Stimulated activated CD4-positive, alpha-beta T cell treated with anti-CD3 and anti-CD28 coated beads, Interleukin-4, amount 100 ng/mL, for 1 hour (primary cell): ENCODE measurements around the gene IFI30.

ENCODE experiments used
- DNase-seq: peaks from one replicate; pipeline ENCODE4 v3.0.0-alpha.2; 2020

The IFI30 gene

DNA sequence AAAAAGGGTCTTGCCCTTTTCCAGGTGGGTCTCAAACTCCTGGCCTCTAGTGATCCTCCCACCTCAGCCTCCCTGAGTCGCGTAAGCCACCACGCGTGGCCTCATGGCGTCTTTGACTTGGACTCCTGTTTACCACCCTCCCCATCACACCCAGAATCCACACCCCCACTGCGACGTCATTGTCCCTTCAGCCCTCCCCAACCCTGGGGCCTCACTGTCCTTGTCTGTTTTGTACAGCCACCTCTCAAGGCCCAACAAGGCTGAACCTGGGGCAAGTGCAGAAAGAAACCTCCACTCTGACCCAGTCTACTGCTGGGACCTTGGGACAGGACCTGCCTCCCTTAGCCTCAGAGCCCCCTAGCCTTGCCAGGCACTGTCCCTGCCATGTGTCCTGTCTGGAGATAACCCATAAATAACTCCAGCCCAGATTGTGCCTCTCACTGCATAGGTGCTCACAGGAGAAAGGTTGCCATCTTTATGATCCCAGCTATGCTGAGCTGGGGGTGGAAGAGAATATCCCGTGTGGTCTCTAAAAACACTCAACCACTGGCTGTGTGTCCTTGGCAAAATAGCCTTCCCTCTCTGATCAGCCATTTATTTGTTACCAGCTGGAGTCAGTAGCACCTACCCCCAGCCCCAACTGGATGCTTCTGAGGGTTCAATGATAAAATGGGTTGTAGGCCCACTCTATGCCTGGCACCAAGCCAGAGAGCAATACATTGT lies 1.8 kb upstream of the IFI30 start:
- DNase-seq: no peak

DNA sequence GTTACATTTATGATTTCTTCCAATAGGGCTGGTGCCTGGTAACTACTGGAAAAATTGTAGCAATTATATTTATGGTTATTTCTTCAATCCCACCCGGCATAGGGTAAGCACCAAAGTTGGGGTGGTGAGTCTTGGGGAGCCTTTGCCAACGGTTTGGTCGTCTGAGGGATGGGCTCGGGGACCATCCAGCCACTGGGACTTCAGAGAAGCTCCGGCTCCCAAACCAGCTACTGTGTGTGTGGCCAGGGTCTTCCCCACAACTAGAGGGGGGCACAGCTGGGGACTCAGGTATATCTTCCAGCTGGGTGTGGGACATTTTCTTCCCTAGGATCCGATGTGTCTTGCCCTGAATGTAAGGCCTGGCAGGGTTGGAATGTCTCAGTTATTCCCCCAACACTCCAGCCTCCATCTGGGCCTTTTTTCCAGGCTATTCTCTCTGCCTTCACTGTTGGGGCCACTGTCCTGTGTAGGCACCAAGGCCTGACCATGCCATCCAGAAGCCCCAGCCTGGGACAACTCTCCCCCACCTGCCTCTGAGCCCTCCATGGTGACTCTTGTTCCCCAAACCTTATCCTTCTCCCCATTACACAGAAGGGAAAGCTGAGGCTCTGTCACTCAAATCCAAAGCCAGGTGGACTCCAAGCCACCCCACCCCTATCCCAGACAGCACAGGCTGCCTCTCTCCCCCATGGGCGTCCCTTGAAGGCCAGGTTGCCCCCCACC lies 1.1 kb upstream of the IFI30 start:
- DNase-seq: no peak

DNA sequence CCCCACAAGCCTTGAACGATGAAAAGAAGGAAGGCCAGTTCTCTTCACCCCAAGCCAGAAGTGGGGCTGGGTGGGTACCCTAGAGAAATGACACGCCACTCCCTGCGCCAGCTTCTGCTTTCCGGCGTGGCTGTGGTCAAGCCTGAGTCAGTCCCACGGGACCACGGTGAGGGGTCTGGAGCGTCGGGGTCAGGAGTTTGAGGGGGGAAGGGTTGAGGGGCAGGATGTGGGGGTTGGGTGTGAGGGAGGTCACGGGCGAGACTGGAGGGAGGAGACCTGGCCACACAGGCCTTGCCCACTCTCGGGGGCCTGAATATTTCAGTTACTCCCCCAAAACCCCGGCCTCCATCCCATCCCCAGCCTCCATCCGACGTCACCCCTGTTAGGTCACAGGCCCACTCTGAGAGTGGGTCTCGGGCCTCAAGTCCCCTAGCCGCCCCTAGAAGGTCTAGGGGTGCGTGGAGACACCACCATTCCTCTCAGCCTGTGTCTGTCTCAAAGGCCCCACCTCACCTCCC lies 500 bp upstream of the IFI30 start:
- no peak for DNase-seq

DNA sequence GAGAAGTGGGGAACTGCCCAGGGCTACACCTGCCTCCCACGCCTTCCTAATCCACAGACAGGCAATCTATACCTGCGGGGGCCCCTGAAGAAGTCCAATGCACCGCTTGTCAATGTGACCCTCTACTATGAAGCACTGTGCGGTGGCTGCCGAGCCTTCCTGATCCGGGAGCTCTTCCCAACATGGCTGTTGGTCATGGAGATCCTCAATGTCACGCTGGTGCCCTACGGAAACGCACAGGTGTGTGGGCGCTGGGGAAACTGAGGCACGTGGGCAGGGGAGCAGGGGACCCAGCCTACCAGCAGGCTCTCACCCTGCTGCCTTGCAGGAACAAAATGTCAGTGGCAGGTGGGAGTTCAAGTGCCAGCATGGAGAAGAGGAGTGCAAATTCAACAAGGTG lies 1.4 kb downstream of the IFI30 start:
- DNase-seq: no peak

DNA sequence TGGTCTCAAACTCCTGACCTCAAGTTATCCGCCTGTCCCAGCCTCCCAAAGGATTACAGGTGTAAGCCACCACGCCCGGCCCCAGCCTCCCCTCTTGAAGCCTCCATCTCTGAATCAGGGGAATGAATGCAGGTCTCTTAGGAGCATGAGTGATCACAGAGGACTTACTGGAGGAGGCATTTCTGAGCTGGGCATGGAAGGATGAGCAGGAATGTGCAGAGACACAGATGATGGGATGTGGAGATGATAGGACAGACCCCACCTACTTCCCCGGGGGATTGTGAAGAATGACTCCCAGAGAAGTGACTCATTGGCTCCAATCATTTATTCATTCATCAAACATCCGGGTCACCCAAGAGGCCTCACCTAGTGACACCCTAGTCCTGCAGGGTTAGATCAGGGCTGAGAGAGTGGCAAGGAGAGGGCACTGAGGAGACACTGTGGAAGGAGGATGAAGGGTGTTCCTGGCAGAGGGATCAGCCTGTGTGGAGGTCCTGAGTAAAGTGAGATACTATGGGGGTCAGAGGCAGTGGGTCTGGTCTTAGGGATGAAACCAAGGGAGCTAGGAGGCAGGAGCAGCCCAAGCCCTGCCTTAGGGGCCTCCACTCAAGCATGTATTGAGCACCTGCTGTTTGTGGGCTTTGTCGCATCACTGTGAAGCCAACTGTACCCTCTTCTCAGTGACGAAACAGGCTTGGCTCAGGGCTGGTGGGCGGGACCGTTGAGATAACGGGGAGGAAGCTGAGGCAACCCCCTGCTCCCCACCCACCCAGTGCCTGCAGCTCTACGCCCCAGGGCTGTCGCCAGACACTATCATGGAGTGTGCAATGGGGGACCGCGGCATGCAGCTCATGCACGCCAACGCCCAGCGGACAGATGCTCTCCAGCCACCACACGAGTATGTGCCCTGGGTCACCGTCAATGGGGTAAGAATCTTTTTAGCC lies 3.0 kb downstream of the IFI30 start:
- no peak for DNase-seq

DNA sequence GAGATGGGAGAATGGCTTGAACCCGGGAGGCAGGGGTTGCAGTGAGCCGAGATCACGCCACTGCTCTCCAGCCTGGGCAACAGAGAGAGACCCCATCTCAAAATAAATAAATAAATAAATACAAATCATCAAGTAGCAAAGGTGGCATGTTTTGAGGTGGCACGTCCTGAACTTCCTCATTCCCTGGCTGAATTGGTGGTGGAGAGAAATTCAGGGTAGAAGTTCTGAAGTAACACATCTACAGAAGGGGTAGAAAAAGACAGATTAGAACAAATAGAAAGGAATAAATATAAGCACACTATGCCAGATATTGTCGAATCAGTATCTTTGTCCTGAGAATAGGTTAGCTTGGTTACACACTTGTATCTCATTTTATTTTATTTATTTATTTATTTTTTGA lies 6.3 kb downstream of the IFI30 start:
- DNase-seq: no peak

DNA sequence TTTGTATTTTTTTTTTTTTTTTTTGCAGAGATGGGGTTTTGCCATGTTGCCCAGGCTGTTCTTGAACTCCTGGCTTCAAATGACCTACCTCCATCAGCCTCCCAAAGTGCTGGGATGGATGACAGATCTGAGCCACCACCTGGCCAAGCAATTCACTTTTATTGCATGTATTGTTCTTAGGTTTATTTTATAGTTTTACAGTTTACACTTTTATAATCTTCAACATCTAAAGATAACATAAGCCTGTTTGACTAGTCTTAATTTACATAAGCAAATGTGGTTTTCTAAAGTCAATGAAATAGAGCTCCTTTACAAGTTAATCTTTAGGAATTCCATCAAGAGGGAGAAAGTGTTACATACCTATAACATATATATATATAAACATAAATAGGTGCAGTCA lies 9.9 kb downstream of the IFI30 start:
- no peak for DNase-seq

DNA sequence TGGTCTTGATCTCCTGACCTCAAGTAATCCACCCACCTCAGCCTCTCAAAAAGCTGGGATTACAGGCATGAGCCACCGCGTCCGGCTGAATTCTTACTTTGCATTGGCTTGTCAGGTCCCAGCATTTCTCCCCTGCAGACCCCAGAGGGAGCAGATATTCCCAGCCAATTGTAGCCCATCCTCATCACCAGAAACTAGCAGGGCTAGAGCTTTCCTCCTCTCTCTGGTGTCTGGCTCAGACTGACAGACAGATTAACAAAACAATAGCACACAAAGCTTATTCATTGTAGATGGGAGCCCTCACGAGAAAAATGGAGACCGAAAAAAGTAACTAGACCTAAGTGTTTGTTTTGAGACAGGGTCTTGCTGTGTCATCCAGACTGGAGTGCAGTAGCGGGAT lies 11.9 kb downstream of the IFI30 start:
- DNase-seq: no peak

DNA sequence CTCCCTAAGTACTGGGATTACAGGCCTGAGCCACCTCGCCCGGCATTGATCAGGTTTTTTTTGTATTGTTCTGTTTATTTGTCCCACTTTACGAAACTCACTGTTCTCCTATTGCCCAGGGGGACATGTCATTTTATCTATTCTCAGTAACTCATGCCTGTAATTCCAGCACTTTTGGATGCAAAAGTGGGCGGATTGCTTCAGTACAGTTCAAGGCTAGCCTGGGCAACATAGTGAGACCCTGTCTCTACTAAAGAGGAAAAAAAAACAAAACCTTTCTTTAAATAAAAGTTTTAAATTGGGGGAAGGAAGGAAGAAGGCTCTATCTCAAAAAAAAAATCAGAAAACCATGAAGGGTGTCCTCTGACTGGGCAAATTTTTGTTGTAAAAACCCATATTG lies 16.7 kb downstream of the IFI30 start:
- DNase-seq: no peak

DNA sequence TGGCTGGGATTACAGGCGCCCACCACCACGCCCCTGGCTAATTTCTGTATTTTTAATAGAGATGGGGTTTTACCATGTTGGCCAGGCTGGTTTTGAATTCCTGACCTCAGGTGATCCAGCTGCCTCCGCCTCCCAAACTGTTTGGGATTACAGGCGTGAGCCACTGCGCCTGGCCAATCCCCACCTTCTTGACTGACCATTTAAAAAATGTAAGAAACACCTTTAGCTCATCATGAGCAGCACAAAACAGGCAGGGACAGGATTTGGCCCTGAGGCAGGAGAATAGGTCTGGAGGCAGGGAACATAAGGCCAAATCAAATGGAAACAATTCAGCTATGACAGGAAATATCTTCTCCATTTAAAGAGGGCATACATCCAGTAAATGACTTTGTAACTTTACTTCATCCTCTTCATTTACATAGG lies 18.0 kb downstream of the IFI30 start:
- DNase-seq: no peak

DNA sequence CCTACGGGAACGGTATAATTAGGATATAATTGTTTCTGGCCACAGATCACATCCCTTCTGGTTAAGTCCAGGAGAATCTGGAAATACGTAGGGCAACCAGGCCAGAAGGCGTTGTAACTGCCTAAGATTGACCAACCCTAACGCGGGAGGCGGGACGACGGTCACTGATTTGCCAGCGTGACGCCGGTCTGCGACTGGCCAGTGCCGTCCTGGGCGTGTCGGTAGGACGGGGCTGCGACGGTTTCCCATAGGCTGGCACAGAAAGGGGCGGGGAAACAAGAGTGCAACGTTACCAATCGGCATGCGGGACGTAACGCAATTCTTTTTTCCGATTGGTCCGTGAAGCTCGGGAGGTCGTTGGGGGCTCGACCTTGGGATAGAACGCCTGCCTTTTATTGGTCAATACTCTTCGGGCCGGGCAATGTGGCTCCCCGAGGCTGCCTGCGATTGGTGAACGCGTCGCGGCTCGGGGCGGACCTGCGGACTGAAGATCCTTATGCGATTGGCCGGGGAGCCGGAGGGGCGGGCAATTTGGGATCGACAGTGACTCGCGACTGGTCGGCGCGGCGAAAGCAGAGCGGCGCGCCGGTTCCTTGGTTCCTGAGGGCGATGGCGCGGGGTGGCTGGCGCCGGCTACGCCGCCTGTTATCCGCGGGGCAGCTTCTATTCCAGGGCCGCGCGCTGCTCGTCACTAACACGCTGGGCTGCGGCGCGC lies 19.2 kb downstream of the IFI30 start, which contains the start of gene MPV17L2:
MPV17L2 (plus strand) TSS at position 546 of the 715 bp plus-strand sequence; CDS start at position 610, 64 bp downstream.
- peak; percentile 98 for DNase-seq

DNA sequence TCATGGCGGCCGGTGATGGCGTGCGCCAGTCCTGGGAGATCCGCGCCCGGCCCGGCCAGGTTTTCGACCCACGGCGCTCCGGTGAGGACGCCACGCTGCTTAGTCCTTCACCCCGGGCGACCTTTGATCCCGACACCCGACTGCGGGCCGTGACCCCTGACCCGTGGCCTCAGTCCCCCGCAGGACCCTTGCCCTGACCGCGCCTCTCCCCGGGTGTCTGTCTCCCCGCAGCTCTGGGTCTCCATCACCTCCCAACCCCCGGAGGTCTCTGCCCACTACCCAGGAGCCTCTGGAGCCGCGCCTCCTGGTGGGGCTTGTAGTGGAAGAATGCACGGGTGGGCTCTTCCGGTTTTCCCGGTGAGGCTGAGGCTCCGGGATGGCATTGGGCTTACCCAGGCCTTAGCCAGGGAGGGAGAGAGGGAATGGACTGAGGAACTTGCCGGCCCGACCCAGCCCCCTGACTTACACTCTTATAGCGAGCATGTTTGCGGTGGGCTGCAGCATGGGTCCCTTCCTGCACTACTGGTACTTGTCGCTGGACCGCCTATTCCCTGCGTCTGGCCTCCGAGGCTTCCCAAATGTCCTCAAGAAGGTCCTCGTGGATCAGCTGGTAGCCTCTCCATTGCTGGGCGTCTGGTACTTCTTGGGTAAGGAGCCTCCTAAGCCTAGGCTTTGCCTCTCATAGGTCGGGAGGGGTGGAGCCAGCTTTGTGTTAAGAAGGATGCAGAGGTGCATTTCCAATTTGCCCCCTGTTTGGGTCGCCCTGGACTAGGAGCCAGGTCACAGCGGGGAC lies 20.0 kb downstream of the IFI30 start:
- DNase-seq: no peak

DNA sequence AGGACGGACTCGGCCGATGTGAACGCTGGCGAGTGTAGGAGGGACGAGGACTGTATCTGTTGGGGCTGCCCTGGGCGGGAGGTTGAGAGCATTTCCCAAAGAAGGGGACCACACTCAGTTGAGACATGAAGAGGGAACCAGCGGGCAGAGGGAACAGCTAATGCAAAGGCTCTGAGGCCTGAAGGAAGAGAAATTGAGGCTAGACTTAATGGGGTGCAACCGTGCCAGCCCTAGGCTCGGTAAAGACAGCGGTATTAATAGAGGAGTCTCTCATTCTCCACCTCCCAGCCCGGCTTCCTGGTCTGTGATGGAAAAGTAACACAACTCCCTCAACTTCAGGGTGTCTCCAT lies 20.5 kb downstream of the IFI30 start:
- no peak for DNase-seq

DNA sequence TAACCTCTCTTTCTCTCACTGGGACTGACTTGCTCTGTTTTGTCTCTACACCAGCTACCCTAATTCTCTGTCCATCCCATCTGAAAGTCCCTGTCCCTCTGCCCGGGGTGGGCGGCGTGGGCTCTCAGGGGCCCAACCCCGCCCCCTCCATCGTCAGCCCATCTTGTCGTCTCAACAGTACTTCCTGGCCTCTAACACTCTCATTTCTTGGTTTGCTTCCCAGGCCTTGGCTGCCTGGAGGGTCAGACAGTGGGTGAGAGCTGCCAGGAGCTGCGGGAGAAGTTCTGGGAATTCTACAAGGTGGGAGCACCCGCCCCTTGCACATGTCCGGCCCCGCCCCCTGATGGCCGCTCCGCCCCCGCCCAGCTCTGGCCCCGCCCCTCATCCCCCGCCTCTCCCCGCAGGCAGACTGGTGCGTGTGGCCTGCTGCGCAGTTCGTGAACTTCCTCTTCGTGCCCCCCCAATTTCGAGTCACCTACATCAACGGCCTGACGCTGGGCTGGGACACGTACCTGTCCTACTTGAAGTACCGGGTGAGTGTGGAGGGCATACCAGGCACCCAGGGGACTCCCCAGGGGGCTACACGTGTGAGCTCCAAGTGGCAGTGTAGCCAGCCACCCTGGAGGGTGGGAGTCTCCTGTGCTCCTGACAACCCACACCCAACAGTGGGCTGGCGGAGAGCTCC lies 21.1 kb downstream of the IFI30 start:
- peak; percentile 43 for DNase-seq

DNA sequence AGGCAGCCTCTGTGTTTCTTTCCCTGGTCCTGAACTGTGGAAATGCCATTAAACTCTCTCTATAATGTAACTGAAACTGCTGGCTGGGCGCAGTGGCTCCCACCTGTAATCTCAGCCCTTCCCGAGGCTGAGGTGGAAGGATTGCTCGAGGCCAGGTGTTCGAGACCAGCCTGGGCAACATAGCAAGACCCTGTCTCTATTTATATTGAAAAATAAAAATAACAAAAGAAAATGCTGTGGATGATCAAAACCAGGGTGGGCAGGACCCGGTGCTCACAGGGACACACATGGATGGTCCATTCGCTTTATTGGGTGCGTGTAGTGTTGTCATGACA lies 22.9 kb downstream of the IFI30 start:
- no peak for DNase-seq

DNA sequence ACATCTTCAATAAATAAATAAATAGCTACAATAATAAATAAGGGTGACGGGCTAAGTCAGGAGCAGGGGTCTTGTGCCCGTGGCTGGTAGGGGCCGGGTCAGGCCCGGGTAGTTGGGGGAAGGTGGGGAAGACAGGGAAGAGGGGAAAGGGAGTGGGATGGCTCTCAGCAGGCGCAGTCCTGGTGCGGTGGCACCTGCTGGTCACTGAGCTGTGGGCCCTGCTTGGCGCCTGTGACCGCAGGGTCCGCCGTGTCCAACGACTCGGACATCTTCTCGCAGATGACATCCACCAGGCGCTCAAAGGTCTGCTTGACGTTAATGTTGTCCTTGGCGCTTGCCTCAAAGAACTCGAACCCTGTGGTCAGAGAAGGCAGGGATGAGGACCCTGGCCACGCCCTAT lies 23.7 kb downstream of the IFI30 start:
- no peak for DNase-seq

DNA sequence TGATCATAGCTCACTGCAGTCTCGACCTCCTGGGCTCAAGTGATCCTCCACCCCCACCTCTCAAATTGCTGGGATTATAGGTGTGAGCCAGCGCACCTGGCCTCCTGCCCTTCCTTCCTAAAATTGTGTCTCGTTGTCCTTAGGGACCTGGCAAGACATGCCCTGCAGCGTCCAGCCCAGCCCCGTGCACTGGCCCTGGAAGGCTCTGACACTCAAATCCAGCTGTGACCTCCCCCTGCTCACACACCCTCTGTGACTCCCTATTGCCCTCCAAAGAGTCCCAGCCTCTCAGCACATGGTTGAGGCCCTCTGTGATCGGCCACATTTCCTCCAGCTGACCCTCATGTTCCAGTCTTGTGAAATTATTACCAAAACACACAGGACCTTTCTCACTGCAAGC lies 24.3 kb downstream of the IFI30 start:
- no peak for DNase-seq

DNA sequence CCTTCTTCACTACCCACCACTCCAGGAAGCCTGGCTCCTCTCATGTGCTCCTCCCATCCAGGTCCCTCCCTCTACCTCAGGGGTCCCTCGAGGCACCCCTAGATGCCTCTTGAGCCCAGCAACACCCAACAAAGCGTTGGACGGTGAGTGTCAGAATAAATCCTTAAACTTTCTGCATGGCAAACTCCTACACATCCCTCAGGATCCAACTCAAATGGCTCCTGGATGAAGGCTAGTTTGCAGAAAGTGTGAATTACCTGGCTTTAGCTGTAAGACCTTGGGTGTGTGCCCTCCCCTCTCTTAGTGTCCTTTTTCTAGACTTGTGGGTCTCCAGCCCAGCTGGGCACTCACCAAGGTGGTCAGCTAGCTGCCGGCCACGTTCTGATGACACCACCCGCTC lies 24.8 kb downstream of the IFI30 start:
- DNase-seq: no peak

DNA sequence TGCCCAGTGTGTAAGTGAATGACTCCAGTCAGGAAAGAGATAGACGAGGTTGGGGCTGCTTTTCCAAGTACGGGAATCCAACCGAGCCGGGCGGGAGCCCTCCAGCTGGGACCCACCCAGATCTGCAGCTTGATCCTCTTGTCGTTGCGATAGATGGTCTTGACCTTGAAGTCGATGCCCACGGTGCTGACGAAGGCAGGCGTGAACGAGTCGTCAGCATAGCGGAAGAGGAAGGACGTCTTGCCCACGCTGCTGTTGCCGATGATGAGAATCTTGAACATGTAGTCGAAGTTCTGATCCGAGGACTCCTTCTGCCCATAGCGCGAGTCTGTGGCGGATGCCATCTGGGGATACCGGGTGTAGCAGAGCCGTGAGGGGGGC lies 28.8 kb downstream of the IFI30 start:
- no peak for DNase-seq

DNA sequence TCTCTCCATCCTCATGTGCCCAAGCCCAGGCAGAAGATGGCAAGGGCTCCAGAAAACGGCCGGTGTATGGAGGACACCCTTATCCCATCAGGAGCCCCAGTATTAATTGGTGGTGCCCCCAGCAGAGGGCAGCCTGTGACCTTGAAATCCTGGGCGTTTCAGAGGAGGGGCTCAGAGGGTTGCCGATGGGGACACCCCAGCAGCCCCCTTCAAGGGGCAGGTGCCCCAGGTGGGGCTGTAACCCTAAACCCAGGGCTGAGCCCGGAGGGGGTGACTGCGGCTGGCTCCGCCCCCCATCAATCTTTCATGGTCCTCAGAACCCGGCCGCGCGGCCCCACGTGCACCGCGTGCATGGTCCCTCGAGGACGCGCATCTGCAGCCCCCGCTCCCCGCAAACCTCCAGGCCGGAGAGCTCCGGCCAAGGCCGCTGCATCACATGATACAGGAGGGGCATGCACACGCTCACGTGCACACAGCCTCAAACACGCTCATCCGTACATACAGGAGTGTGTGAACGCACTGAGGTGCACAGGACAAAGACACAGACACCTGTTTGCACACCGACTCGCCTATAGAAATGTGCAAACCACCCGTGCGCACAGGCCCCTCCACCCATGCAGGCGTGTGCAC lies 29.3 kb downstream of the IFI30 start:
- no peak for DNase-seq

DNA sequence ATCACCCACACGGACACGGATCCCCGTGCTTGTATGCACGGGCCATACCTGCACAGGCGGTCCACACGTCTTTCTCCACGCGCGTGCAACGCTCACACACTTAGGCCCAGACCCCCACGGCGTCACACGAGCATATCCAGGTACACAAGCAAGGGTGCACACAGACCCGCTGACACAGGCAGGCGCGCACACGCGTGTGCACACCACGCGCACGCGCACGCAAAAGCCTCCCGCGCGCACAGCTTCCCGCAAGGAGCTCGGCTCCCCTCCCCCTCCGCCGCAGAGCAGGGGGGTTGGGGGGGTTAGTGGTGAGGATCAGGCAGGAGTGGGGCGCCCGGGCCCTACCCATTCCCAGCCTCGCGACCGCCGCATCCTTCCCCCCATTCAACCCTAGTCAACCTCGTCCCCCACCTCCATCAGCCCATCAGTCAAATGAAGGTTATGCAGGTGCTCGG lies 29.8 kb downstream of the IFI30 start:
- peak; percentile 49 for DNase-seq
